Right hindlimb (tissue), 1 donor: Measurements from ENCODE around the gene LY9.
"Not testable (repeated sequence)": the region's sequence is repeated elsewhere in the genome, so short reads cannot be mapped to it uniquely, and the experiment has no call there.

Source experiments
- DNase-seq: peaks from one replicate; pipeline ENCODE4 v3.0.0-alpha.2; 2018

Gene LY9

DNA sequence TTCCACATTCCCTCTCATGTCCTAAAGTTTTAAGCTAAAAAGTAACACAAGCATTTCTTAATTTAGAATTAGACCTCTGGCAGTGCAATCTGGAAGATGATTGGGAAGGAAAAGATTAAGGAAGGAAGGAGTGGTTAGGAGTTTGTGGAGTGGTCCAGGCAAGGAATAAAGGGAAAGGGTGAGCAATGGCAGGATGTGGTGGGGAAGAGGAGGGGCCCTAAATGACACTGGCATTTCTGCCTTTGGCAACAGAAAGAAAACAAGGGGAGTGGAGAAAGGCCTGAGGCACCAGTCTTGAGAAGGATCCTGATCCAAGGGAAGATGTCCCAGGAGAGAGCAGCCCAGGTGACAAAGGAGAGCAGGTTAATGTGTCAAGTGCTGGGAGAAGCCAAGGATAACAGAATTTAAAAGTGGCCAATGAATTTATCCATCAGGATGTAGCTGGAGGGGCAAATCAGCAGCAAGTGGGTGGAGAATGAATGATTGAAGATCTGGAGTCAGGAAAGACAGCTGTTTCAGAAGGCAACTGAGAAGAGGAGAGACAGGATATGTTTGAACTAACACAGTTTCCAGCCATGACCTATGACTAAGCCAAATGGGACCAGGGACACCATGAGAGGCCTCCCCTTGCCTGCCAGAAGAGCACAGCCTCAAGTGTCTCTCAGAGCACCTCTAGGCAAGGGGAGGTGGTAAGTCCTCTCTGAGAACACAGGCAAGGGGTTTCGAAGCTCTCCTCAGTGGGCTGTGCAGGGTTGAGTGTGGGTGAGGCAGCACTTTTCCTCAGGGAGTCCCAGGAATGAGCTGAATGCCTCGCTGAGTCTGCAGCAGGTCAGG is 20.9 kb upstream of the LY9 start:
- DNase-seq = no peak

DNA sequence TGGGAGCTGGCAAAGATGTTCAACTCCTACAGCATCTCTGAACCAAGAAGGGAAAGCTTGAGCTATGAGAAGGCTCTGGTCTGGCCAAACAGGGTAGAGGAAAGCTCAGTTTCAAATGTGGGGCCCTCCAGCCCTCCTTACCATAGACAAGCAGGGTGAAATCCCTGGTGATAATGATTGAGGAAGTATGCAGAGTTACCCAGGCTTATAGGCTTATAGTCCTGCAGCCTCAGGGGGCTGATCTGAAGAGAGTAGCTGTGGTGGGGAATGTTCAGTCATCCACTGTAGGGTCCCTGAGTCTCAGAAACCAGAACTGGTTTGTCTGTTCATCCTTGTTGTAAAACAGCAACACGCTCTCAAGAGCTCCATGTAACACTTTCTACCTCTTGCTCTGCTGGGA is 19.8 kb upstream of the LY9 start:
- no peak for DNase-seq

- no peak for DNase-seq
These were observed 18.4 kb upstream of the LY9 start for GRCh38 chr1:160777486-160778089.

- DNase-seq = no peak
These were observed 17.0 kb upstream of the LY9 start for GRCh38 chr1:160778976-160779375.

- no peak for DNase-seq
These were observed 16.2 kb upstream of the LY9 start for GRCh38 chr1:160779626-160780397.

- DNase-seq = no peak
These were observed 15.6 kb upstream of the LY9 start for GRCh38 chr1:160780398-160780755.

GRCh38 chr1:160781186-160781766 is 14.7 kb upstream of the LY9 start:
- DNase-seq = no peak

GRCh38 chr1:160781914-160782689 is 13.9 kb upstream of the LY9 start:
- no peak for DNase-seq

GRCh38 chr1:160782988-160783765 is 12.8 kb upstream of the LY9 start:
- not testable (repeated sequence) for DNase-seq

GRCh38 chr1:160789051-160789701 is 6.8 kb upstream of the LY9 start:
- DNase-seq = no peak

DNA sequence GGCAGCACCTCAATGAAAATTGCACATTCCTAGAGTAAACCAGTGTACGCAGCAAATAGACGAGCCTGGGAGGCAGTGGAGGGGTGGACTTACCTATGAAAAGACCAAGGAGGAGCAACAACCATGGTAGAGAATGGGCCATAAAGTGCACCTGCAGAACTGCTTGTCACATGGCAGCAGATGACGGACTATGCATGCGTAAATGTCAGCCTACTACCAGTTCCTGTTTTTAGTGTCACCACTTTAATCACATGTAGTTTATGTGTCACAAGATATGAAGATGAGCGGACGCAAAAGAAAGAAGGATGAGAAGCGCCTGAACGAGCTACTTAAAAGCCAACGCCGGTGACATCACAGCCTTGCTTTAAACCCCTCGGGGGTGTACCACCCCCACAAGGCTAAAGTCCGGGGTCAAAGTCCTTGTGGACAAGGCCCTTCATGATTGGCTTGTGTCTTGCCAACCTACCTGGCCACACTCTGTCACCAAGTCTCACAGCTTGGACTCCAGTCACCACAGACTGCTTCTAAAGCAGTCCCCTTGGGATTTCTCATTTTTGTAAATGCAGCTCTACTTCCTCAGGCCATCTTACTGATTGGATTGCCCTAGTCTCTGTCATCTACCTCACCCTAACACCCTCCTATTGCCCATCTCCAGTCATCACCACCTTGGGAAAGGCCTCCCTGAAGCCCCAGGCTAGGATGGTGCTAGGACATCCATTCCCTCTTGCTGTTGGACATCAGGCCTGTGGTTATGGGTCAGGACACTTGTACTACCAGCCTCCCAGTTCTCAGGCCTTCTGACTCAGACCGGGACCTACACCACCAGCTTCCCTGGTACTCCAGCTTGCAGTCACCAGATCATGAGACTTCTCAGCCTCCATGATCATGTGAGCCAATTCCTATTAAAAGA is 6.0 kb upstream of the LY9 start:
- DNase-seq = no peak

DNA sequence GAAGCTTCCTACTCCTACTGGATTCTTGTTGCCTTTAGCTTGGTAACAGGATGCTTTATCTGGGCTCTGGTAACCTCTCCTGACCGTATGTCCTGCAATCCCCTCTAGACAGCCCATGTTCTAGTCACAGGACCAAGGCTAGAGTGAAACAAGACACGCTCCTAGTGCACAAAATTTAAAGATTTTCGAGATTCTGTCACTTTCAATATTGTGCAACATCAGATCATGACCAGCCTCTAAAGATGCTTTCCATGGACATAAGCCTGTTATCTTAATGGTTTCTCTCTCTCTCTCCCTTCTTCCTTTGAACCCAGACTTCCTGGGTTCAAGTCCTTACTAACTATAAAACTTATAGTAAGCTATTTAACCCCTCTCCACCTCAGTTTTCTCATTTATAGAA is 1.6 kb upstream of the LY9 start:
- DNase-seq = no peak

DNA sequence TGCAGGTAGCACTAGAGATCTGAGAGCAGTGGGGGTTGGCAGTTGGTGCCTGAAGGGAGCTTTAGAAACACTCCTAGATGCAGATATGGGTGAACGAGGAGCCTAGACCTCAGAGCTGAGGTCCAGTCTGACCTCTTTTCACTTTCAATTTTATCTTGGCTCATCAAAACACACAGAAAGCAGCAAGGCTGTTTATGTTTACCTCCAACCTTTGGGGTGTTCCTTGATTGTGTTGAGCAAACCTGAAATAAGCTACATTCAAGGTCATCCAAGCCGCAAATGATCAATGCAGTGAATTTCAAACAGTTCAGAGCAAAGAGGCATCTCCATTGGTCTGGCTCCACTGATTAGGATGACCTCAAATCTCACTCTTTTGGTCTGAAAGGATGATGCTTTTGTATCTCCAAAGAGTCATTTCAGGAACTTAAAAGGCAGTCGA is 1.3 kb downstream of the LY9 start:
- DNase-seq = no peak

- DNase-seq = no peak
These were observed 1.9 kb downstream of the LY9 start for GRCh38 chr1:160797861-160798273.

DNA sequence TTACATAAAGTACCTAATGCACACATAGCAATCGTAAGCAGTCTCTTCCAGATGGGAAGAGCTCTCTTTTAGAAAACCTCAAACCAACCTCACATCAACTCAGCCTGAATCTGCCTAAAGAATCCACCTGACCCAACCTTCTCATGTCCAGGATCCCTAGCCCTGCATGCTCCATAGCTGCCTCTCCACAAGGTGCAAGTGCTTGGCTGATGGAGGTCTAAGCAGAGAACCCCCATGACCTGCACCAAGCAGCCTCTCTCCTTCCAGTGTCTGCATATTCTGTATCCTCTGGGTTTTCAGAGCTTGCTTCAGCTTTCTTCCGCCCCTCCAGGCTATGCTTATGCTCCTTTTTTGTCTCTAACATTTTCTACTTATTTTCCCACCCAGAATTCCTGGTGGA is 2.5 kb downstream of the LY9 start:
- DNase-seq = no peak

DNA sequence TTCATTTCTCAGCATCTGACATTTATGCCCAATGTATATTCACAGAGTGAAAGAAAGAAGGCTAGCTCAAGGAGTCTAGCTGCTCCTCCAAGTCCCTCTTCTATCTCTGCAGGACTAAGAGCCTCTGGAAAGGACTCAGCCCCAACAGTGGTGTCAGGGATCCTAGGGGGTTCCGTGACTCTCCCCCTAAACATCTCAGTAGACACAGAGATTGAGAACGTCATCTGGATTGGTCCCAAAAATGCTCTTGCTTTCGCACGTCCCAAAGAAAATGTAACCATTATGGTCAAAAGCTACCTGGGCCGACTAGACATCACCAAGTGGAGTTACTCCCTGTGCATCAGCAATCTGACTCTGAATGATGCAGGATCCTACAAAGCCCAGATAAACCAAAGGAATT is 3.7 kb downstream of the LY9 start:
- DNase-seq = no peak

- no peak for DNase-seq
These were observed 4.2 kb downstream of the LY9 start for GRCh38 chr1:160800142-160800541.

DNA sequence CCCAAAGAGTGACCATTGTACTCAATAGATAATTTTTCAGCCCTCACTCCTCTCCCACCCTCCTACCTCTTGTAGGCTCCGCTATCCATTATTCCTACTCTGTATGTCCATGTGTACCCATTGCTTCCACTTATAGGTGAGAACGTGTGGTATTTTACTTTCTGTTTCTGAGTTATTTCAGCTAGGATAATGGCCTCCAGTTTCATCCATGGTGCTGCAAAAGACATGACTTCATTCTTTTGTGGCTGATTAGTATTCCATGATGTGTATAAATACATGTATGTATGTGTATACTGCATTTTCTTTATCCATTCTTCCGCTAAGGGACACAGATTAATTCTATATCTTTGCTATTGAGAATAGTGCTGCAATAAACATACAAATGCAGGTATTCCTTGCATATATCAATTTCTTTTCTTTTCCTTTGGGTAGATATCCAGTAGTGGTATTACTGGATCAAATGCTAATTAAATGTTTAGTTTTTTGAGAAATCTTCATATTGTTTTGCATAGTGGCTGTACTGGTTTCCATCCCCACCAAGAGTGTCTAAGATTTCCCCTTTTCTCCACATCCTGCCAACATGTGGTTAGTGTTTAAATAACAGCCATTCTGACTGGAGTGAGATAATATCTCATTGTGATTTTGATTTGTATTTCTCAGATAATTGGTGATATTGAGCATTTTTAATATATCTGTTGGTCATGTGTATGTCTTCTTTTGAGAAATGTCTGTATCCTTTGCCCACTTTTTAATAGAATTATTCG is 4.9 kb downstream of the LY9 start:
- no peak for DNase-seq

DNA sequence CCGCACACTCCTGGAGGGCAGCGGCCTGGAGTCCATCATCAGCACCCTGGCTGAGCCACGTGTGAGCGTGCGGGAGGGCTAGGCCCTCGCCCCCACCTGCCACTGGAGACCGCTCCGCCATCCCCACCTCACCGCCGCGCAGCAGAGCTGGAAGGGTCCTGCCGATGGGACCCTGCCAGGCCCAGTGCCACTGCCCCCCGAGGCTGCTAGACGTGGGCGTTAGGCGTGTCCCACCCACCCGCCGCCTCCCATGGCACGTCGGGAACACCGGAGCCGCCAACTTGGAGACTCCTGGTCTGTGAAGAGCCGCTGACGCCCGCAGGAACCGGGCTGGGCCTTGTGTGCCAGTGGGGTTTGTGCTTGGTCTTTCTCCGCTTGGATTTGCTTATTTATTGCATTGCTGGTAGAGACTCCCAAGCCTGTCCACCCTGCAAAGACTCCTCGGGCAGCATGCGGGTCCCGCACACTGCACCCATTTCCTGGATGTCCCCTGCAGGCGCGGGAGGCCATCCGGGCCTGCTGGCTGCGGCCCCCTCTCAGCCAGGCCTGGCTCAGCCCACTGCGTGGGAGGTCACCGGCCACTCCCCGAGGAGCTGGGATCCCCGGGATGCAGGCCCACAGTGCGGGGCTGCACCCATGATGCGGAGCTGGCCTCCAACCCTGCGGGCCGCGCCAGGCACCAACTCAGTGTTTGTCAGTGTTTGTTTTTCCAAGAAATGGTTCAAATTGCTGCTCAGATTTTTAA is 6.0 kb downstream of the LY9 start:
- DNase-seq = no peak
